Measurements from ENCODE around the gene NRCAM. TPM values are rescaled to one million over a fixed set of nuclear protein-coding genes. Genes with fewer than 3 reads are reported as not detected.

The NRCAM gene
- total and polyA plus RNA-seq, 10 of the 15 experiments (the other 5 are each of a cell fraction or from before 2014, with no cell fraction given), result 0.30 to 2.0 (median 1.0) TPM

DNA sequence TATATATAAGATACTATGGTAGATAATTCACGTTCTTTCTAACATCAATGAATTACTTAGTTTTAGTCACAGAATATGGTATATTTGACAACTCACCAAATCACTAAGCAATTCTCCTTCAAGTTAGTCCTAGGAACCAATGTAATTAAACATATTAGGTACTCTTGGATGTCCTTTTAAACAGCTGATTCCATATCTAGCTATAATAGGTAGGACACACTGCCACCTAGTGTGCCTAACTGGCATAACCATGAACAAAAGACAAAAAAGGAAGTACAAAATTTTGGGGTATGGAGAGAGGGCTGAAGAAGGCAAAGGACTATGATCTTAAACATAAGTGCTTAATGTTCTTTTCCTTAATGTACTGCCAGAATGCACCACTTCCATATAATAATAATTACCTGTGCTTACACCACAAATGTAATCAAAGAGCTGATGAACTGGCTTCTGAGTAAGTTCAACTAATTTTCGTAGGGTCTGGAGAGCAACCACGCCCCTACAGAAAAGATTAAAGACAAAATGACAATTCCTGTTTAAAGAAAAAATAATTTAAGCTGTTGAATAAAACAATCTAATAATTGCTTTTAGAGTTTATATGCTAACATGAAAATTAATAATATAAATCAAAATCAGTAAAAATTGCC is 41.0 kb upstream of the NRCAM start (continued):
- TF ChIP-seq, protein P1, sequence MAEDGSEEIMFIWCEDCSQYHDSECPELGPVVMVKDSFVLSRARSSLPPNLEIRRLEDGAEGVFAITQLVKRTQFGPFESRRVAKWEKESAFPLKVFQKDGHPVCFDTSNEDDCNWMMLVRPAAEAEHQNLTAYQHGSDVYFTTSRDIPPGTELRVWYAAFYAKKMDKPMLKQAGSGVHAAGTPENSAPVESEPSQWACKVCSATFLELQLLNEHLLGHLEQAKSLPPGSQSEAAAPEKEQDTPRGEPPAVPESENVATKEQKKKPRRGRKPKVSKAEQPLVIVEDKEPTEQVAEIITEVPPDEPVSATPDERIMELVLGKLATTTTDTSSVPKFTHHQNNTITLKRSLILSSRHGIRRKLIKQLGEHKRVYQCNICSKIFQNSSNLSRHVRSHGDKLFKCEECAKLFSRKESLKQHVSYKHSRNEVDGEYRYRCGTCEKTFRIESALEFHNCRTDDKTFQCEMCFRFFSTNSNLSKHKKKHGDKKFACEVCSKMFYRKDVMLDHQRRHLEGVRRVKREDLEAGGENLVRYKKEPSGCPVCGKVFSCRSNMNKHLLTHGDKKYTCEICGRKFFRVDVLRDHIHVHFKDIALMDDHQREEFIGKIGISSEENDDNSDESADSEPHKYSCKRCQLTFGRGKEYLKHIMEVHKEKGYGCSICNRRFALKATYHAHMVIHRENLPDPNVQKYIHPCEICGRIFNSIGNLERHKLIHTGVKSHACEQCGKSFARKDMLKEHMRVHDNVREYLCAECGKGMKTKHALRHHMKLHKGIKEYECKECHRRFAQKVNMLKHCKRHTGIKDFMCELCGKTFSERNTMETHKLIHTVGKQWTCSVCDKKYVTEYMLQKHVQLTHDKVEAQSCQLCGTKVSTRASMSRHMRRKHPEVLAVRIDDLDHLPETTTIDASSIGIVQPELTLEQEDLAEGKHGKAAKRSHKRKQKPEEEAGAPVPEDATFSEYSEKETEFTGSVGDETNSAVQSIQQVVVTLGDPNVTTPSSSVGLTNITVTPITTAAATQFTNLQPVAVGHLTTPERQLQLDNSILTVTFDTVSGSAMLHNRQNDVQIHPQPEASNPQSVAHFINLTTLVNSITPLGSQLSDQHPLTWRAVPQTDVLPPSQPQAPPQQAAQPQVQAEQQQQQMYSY (CRISPR knock-in tag; IDR thresholded peaks at IDR 0.05), result no peak
- TF ChIP-seq NR2F1 (conservative IDR thresholded peaks at IDR 0.05) (no peak), SMC3 (IDR thresholded peaks at IDR 0.05; ENCODE audit: borderline replicate concordance, low read length) (peak; percentile 71; the same call in 1 of the 2 replicates), DPF2 (IDR thresholded peaks at IDR 0.05) (no peak)

DNA sequence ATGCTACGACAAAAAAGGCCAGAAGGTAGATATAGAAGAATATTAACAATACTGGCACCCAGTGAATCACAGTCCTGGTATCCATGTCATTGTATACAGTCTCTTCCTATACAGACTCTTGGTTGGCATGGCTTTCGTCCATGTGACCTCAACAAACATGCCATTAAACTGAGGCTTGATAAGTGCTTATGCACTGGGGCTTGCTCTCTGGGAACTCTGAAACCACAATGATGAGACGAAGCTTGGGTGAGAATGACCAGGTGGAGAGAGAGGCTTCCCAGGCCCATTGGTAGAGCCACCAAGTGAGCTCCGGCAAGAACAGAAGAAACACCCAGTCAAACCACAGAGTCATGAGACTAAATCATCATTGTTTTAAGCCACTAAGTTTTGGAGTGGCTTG is 36.5 kb upstream of the NRCAM start:
- Histone ChIP-seq H3K27ac (ENCODE audit: control insufficient read depth, insufficient read depth) (no peak overlapping the region), H3K36me3 (ENCODE audit: control insufficient read depth in 2 of 2, insufficient read depth in 2 of 2, low read length in 1 of 2) (peaks cover 0 to 3% of the 10 kb centered on the region in 2 experiments; a peak in 1 of 4 replicates), H4K20me1 (ENCODE audit: control insufficient read depth, insufficient read depth) (no peaks in the 10 kb centered on the region), H3K4me3 (no peak overlapping the region), H3K79me2 (ENCODE audit: control insufficient read depth, insufficient read depth, low read length) (no peaks in the 10 kb centered on the region), H2AFZ (ENCODE audit: control insufficient read depth, low read depth, low read length) (no peak overlapping the region), H3K27me3 (replicated peaks in 1 of 2; ENCODE audit: control insufficient read depth in 2 of 2, insufficient read depth in 2 of 2, low read length in 1 of 2) (no peaks in the 10 kb centered on the region), H3K4me1 (ENCODE audit: control insufficient read depth, insufficient read depth, low read length) (no peaks in the 10 kb centered on the region), H3K9ac (ENCODE audit: control insufficient read depth, insufficient read depth, low read length) (no peak overlapping the region), H3K9me3 (replicated peaks; ENCODE audit: control insufficient read depth, insufficient read depth, low read length) (no peaks in the 10 kb centered on the region), H3K4me2 (ENCODE audit: control insufficient read depth, insufficient read depth) (no peak overlapping the region)
- no peak for ATAC-seq
- ChIA-PET CTCF (interaction anchor here (5.4 kb wide), 1 partner anchor 314 kb away, joined by 60 read pairs; no protein-coding TSS in a partner anchor), RAD21 (ENCODE audit: unreplicated experiment) (no interaction called here), POLR2A (no interaction called here), SMC1A (ENCODE audit: uncharacterized antibody, unreplicated experiment) (interaction anchor here (6.8 kb wide), 1 partner anchor 309 kb away, joined by 52 read pairs; no protein-coding TSS in a partner anchor)
- DNase-seq (ENCODE audit: low read depth, low spot score), result no peak
- in situ Hi-C loops (cut with MboI), result no loop called here
- FAIRE-seq, result no peak
- intact Hi-C loops (cut with micrococcal nuclease; ENCODE audit: unreplicated experiment), result no loop called here
- no TSS peak for BruUV-seq (replicated peaks)
- 90% methylated on average over 4 of the region's 4 CpGs for WGBS (ENCODE audit: insufficient coverage, insufficient replicate concordance, low lambda C conversion rate, missing lambda C conversion rate)
- TF ChIP-seq FOXM1 (IDR thresholded peaks at IDR 0.05; ENCODE audit: low read depth, low read length) (no peak), ZNF217 (IDR thresholded peaks at IDR 0.05) (no peak), FOXK2 (IDR thresholded peaks at IDR 0.05) (no peak), KAT2A (conservative IDR thresholded peaks at IDR 0.05; ENCODE audit: control insufficient read depth, low read depth, low read length) (no peak), YBX1 (IDR thresholded peaks at IDR 0.05) (no peak), JUND (IDR thresholded peaks at IDR 0.05; ENCODE audit: low read depth, low read length) (no peak), EZH2 (IDR thresholded peaks at IDR 0.05; ENCODE audit: borderline replicate concordance, control insufficient read depth, low read depth, low read length) (no peak), STAT3 (IDR thresholded peaks at IDR 0.05; ENCODE audit: low read depth, low read length) (no peak), MTA2 (IDR thresholded peaks at IDR 0.05; ENCODE audit: low read depth) (no peak), ESRRA (IDR thresholded peaks at IDR 0.05; ENCODE audit: low read length) (no peak)
- TF ChIP-seq, protein P2, sequence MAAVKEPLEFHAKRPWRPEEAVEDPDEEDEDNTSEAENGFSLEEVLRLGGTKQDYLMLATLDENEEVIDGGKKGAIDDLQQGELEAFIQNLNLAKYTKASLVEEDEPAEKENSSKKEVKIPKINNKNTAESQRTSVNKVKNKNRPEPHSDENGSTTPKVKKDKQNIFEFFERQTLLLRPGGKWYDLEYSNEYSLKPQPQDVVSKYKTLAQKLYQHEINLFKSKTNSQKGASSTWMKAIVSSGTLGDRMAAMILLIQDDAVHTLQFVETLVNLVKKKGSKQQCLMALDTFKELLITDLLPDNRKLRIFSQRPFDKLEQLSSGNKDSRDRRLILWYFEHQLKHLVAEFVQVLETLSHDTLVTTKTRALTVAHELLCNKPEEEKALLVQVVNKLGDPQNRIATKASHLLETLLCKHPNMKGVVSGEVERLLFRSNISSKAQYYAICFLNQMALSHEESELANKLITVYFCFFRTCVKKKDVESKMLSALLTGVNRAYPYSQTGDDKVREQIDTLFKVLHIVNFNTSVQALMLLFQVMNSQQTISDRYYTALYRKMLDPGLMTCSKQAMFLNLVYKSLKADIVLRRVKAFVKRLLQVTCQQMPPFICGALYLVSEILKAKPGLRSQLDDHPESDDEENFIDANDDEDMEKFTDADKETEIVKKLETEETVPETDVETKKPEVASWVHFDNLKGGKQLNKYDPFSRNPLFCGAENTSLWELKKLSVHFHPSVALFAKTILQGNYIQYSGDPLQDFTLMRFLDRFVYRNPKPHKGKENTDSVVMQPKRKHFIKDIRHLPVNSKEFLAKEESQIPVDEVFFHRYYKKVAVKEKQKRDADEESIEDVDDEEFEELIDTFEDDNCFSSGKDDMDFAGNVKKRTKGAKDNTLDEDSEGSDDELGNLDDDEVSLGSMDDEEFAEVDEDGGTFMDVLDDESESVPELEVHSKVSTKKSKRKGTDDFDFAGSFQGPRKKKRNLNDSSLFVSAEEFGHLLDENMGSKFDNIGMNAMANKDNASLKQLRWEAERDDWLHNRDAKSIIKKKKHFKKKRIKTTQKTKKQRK (IDR thresholded peaks at IDR 0.05; ENCODE audit: low read depth, low read length), result no peak
